Activated T-cell treated with anti-CD3 and anti-CD28 coated beads, Interleukin-2, amount 50 U/mL, for 1 hour (primary cell): ENCODE measurements around the gene FOXP1.

Source experiments
- DNase-seq: peaks from one replicate; pipeline ENCODE4 v3.0.0-alpha.2; 2020

The FOXP1 gene

GRCh38 chr3:71503525-71504249 is 79.8 kb downstream of the FOXP1 start:
- no peak for DNase-seq

- DNase-seq, result no peak
Observed at GRCh38 chr3:71502066-71502625, 81.4 kb downstream of the FOXP1 start.

- DNase-seq, result no peak
Observed at GRCh38 chr3:71500696-71501095, 82.8 kb downstream of the FOXP1 start.

GRCh38 chr3:71499227-71499876 is 84.2 kb downstream of the FOXP1 start:
- no peak for DNase-seq

GRCh38 chr3:71498543-71498942 is 85.0 kb downstream of the FOXP1 start:
- no peak for DNase-seq

- no peak for DNase-seq
Observed at GRCh38 chr3:71497971-71498444, 85.5 kb downstream of the FOXP1 start.

GRCh38 chr3:71497367-71497897 is 86.1 kb downstream of the FOXP1 start:
- DNase-seq, result no peak

- DNase-seq, result no peak
Observed at GRCh38 chr3:71495708-71496472, 87.6 kb downstream of the FOXP1 start.

- DNase-seq, result no peak
Observed at GRCh38 chr3:71494212-71494611, 89.3 kb downstream of the FOXP1 start.

GRCh38 chr3:71492974-71493771 is 90.4 kb downstream of the FOXP1 start:
- DNase-seq, result peak; percentile 51

GRCh38 chr3:71492566-71492965 is 91.0 kb downstream of the FOXP1 start:
- no peak for DNase-seq

- DNase-seq, result no peak
Observed at GRCh38 chr3:71491154-71491752, 92.3 kb downstream of the FOXP1 start.

- DNase-seq, result no peak
Observed at GRCh38 chr3:71490692-71491091, 92.8 kb downstream of the FOXP1 start.

- DNase-seq, result no peak
Observed at GRCh38 chr3:71489315-71489761, 94.2 kb downstream of the FOXP1 start.

GRCh38 chr3:71488882-71489281 is 94.6 kb downstream of the FOXP1 start:
- peak; percentile 39 for DNase-seq

GRCh38 chr3:71488391-71488809 is 95.1 kb downstream of the FOXP1 start:
- no peak for DNase-seq

GRCh38 chr3:71487418-71487817 is 96.1 kb downstream of the FOXP1 start:
- DNase-seq, result no peak

GRCh38 chr3:71486831-71487230 is 96.7 kb downstream of the FOXP1 start:
- no peak for DNase-seq

- DNase-seq, result no peak
Observed at GRCh38 chr3:71485896-71486295, 97.6 kb downstream of the FOXP1 start.

GRCh38 chr3:71484452-71484851 is 99.1 kb downstream of the FOXP1 start:
- DNase-seq, result no peak

- DNase-seq, result no peak
Observed at GRCh38 chr3:71484047-71484446, 99.5 kb downstream of the FOXP1 start.

- DNase-seq, result no peak
Observed at GRCh38 chr3:71482771-71483170, 100.8 kb downstream of the FOXP1 start.
